Stimulated activated CD8-positive, alpha-beta memory T cell treated with anti-CD3 and anti-CD28 coated beads, Interleukin-12 subunit alpha, Interleukin-12 subunit beta, amount 100 ng/mL, for 4 hours (primary cell): Measurements from ENCODE around the gene CD247.

ENCODE experiments used
- DNase-seq: peaks from one replicate; pipeline ENCODE4 v3.0.0-alpha.2; 2020; ENCODE audit warnings: low read depth

The CD247 gene

GRCh38 chr1:167463080-167463479, 55.2 kb downstream of the CD247 start:
- no peak for DNase-seq

GRCh38 chr1:167462341-167462740, 56.0 kb downstream of the CD247 start:
- no peak for DNase-seq

- DNase-seq, result no peak
Measured at GRCh38 chr1:167460836-167461235, 57.5 kb downstream of the CD247 start.

- DNase-seq, result no peak
Measured at GRCh38 chr1:167457936-167458584, 60.3 kb downstream of the CD247 start.

GRCh38 chr1:167456926-167457325, 61.4 kb downstream of the CD247 start:
- DNase-seq, result no peak

GRCh38 chr1:167456524-167456923, 61.8 kb downstream of the CD247 start:
- no peak for DNase-seq

- no peak for DNase-seq
Measured at GRCh38 chr1:167455786-167456446, 62.4 kb downstream of the CD247 start.

- DNase-seq, result peak; percentile 67
Measured at GRCh38 chr1:167454894-167455785, 63.2 kb downstream of the CD247 start.

GRCh38 chr1:167454304-167454893, 63.9 kb downstream of the CD247 start:
- no peak for DNase-seq

GRCh38 chr1:167453123-167453522, 65.2 kb downstream of the CD247 start:
- no peak for DNase-seq

GRCh38 chr1:167452483-167452882, 65.8 kb downstream of the CD247 start:
- no peak for DNase-seq

- no peak for DNase-seq
Measured at GRCh38 chr1:167450843-167451242, 67.5 kb downstream of the CD247 start.

GRCh38 chr1:167447521-167448136, 70.7 kb downstream of the CD247 start:
- no peak for DNase-seq

- no peak for DNase-seq
Measured at GRCh38 chr1:167446966-167447365, 71.4 kb downstream of the CD247 start.

GRCh38 chr1:167443757-167444156, 74.6 kb downstream of the CD247 start:
- DNase-seq, result no peak

GRCh38 chr1:167442854-167443565, 75.3 kb downstream of the CD247 start:
- DNase-seq, result no peak

GRCh38 chr1:167442142-167442848, 76.0 kb downstream of the CD247 start:
- peak; percentile 75 for DNase-seq

- DNase-seq, result no peak
Measured at GRCh38 chr1:167441222-167441621, 77.1 kb downstream of the CD247 start.

- DNase-seq, result no peak
Measured at GRCh38 chr1:167440776-167441175, 77.6 kb downstream of the CD247 start.

GRCh38 chr1:167440345-167440744, 78.0 kb downstream of the CD247 start:
- no peak for DNase-seq
